ENCODE measurements around the gene IL10RA.

DNA sequence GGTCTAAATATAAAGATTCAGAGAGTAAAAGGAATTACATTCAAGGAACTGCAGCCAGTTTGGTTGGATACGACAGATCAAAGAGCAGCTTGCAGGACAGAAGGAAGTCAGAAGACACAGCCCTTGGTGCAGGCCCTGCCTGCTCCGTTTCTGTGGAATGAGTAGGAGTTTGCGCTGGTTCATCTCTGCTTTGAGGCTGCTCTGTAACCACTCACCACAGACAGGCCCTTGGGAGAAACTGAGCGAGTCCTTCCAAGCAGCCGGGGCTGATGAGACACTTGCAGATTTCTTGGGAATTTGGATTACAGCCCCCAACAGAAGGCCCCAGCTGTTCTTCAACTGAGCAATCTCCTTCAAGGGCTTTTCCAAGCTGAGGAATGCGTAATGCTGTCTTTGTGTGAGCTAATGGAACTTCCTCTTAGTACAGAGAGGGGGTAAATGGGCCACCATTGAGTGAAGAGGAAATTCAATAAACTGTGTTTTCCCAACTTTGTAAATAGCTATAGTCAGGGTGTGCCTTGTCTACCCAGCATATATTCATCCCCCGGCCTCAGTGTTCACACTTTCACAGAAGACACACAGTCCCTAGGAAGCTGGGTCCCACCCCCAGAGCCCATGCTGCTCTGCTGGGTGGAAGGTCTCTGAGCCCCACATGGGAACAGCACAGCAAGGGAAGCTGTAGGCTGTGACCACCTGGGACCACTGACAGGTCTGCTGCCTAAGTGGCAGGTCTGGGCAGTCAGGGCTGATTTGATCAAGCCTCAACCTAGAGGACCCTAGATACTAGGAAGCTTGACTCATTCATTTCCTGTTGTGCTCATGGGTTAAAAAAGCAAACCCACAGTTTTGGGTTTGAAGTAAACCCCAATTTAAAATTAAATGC lies 16.6 kb downstream of the IL10RA start:
- TF ChIP-seq, protein P1, sequence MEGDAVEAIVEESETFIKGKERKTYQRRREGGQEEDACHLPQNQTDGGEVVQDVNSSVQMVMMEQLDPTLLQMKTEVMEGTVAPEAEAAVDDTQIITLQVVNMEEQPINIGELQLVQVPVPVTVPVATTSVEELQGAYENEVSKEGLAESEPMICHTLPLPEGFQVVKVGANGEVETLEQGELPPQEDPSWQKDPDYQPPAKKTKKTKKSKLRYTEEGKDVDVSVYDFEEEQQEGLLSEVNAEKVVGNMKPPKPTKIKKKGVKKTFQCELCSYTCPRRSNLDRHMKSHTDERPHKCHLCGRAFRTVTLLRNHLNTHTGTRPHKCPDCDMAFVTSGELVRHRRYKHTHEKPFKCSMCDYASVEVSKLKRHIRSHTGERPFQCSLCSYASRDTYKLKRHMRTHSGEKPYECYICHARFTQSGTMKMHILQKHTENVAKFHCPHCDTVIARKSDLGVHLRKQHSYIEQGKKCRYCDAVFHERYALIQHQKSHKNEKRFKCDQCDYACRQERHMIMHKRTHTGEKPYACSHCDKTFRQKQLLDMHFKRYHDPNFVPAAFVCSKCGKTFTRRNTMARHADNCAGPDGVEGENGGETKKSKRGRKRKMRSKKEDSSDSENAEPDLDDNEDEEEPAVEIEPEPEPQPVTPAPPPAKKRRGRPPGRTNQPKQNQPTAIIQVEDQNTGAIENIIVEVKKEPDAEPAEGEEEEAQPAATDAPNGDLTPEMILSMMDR (conservative IDR thresholded peaks at IDR 0.05; ENCODE audit: low read length), result no peak
- TF ChIP-seq EZH2phosphoT487 (IDR thresholded peaks at IDR 0.05; ENCODE audit: borderline replicate concordance, low read depth, low read length), result no peak

Data from OCI-LY7 (cell line).